K562 (cell line): ENCODE data around the gene BPIFB2. TPM values are rescaled to one million over a fixed set of nuclear protein-coding genes. Genes with fewer than 3 reads are reported as not detected.

Experiments used
- ATAC-seq: fragments of 200-7000 bp; cut with Tn5 transposase; 3 replicates; pipeline ENCODE4 v1.9.1; 2020; ENCODE audit warnings: moderate library complexity
- BruUV-seq: library from RNA; stranded (reverse); fragments of 400-500 nt; replicated peaks from 2 replicates; lab custom pipeline; 2021; lab: Mats Ljungman, UMichigan
- CTCF ChIA-PET: fragments of 300-600 bp; formaldehyde crosslinking; extraction: SDS; loops from one replicate; lab custom pipeline; 2021; ENCODE audit warnings: low intra/inter-chr PET ratio; lab: Yijun Ruan, JAX
- POLR2A ChIA-PET: fragments of 300-600, 350-650 bp; sonication (Branson Sonifier 250); formaldehyde crosslinking; extraction: SDS; loops from one replicate; lab custom pipeline; 2021; ENCODE audit warnings: antibody characterized with exemption, inconsistent platforms; lab: Yijun Ruan, JAX
- DNase-seq, 4 experiments: peaks; one replicate each; pipeline versions ENCODE4 v3.0.0 to v3.0.0-alpha.2; 2011 to 2018; ENCODE audit warnings: low spot score in 3 of 4, mixed read lengths in 3 of 4; ENCODE audit errors: extremely low read depth in 1 of 4
- FAIRE-seq: peaks from 2 replicates; lab custom pipeline; 2011; peaks lifted over from hg19 to GRCh38; lab: Jason Lieb, UNC
- H2AFZ ChIP-seq: 2 replicates; pipeline ENCODE4 v1.6.0; 2011; ENCODE audit warnings: low read depth, low read length, control low read depth, inconsistent platforms
- H3K27ac ChIP-seq: fragments of 200-600 bp; 3 replicates; pipeline ENCODE4 v1.8.0; 2011; ENCODE audit warnings: low read depth, mild to moderate bottlenecking, control low read depth, inconsistent platforms, low read length, moderate library complexity, mixed read lengths; ENCODE audit errors: extremely low read depth
- H3K27me3 ChIP-seq, 2 experiments: fragments of 300-600 bp in 1 of 2; 2 replicates in 1 of 2; 3 replicates in 1 of 2; pipeline versions ENCODE4 v1.6.0 to v1.8.0; 2011; ENCODE audit warnings: inconsistent platforms in 2 of 2, low read length in 2 of 2, mild to moderate bottlenecking in 1 of 2, mixed read lengths in 1 of 2, moderate library complexity in 1 of 2; ENCODE audit not compliant: control insufficient read depth in 2 of 2, insufficient read depth in 2 of 2
- H3K36me3 ChIP-seq: fragments of 300-600 bp; 3 replicates; pipeline ENCODE4 v1.8.0; 2011; ENCODE audit warnings: mild to moderate bottlenecking, low read length, inconsistent platforms; ENCODE audit not compliant: control insufficient read depth, insufficient read depth
- H3K4me1 ChIP-seq, 2 experiments: fragments of 200-600 bp in 1 of 2; replicated peaks in 1 of 2; 2 replicates in 1 of 2; 3 replicates in 1 of 2; pipeline versions ENCODE4 v1.5.1 to v1.8.0; 2011; ENCODE audit warnings: inconsistent platforms in 2 of 2, low read length in 2 of 2, mild to moderate bottlenecking in 1 of 2, mixed read lengths in 1 of 2, moderate library complexity in 1 of 2; ENCODE audit not compliant: control insufficient read depth in 2 of 2, insufficient read depth in 2 of 2
- H3K4me2 ChIP-seq: 2 replicates; pipeline ENCODE4 v1.6.1; 2011; ENCODE audit warnings: low read length, control low read depth, inconsistent platforms, mixed read lengths; ENCODE audit not compliant: insufficient read depth
- H3K4me3 ChIP-seq: fragments of 200-600 bp; sonication (generic), shearing (Covaris generic); 2 replicates; pipeline ENCODE4 v1.5.1; 2016; ENCODE audit warnings: control low read depth, inconsistent platforms
- H3K79me2 ChIP-seq: fragments of 200-600 bp; 3 replicates; pipeline ENCODE4 v1.8.0; 2011; ENCODE audit warnings: low read length, inconsistent platforms; ENCODE audit not compliant: control insufficient read depth, insufficient read depth
- H3K9ac ChIP-seq, 2 experiments: 2 replicates each; pipeline versions ENCODE4 v1.6.0 to v1.6.1; 2011; ENCODE audit warnings: low read depth in 2 of 2, low read length in 2 of 2, control low read depth in 1 of 2, inconsistent platforms in 1 of 2, mild to moderate bottlenecking in 1 of 2, mixed read lengths in 1 of 2; ENCODE audit not compliant: insufficient read depth in 1 of 2
- H3K9me1 ChIP-seq: one replicate; pipeline ENCODE4 v1.6.0; 2011; ENCODE audit warnings: inconsistent platforms, mild to moderate bottlenecking, low read length, moderate library complexity; ENCODE audit not compliant: control insufficient read depth, insufficient read depth
- H3K9me3 ChIP-seq: replicated peaks from 2 replicates; pipeline ENCODE4 v1.5.1; 2011; ENCODE audit warnings: low read depth, low read length, inconsistent platforms; ENCODE audit not compliant: control insufficient read depth, insufficient read depth
- H4K20me1 ChIP-seq: replicated peaks from 2 replicates; pipeline ENCODE4 v1.6.1; 2011; ENCODE audit warnings: low read length, inconsistent platforms, mixed read lengths; ENCODE audit not compliant: control insufficient read depth, insufficient read depth
- BHLHE40 ChIP-seq: IDR thresholded peaks from 2 replicates; pipeline ENCODE4 v1.6.1; 2011; ENCODE audit warnings: low read length, improper control_type of control experiment
- EHMT2 ChIP-seq: fragments of 450-650 bp; IDR thresholded peaks from 2 replicates; pipeline ENCODE4 v1.6.1; 2018; ENCODE audit warnings: antibody characterized with exemption
- HDAC2 ChIP-seq: fragments of 450-650 bp; IDR thresholded peaks from 2 replicates; pipeline ENCODE4 v1.6.1; 2016; ENCODE audit warnings: mild to moderate bottlenecking
- KAT8 ChIP-seq: fragments of 450-650 bp; IDR thresholded peaks from 2 replicates; pipeline ENCODE4 v1.6.1; 2016; ENCODE audit warnings: low read depth, mild to moderate bottlenecking
- OTX1 ChIP-seq: fragments of 450-650 bp; formaldehyde crosslinking; IDR thresholded peaks from 2 replicates; pipeline ENCODE4 v1.4.0; 2022; ENCODE audit warnings: mild to moderate bottlenecking
- STAG1 ChIP-seq: sonication (generic); formaldehyde crosslinking; IDR thresholded peaks from 2 replicates; pipeline ENCODE4 v1.5.0; 2020; ENCODE audit warnings: missing genetic modification reagents, borderline replicate concordance
- TCFL5 ChIP-seq: fragments of 250-450 bp; sonication (Bioruptor Pico); conservative IDR thresholded peaks from 2 replicates; pipeline ENCODE4 v1.6.1; 2021; ENCODE audit warnings: mild to moderate bottlenecking, moderate library complexity, matching md5 sums
- WHSC1 ChIP-seq: IDR thresholded peaks from one replicate; pipeline ENCODE4 v1.6.1; 2012; ENCODE audit warnings: low read length, control low read depth, inconsistent platforms
- ZNF124 ChIP-seq: sonication (generic); formaldehyde crosslinking; IDR thresholded peaks from 2 replicates; pipeline ENCODE4 v1.8.1; 2022; ENCODE audit warnings: missing genetic modification reagents
- ZNF408 ChIP-seq: fragments of 250-450 bp; sonication (Bioruptor Pico); IDR thresholded peaks from 2 replicates; pipeline ENCODE4 v1.4.0; 2020; ENCODE audit warnings: low read depth, mild to moderate bottlenecking, moderate library complexity
- WGBS: fragments of 100-300 bp; shearing (Covaris generic); methylation state at CpG from one replicate; pipeline ENCODE4 v1.1.6; 2016; ENCODE audit warnings: low coverage, mixed read lengths; ENCODE audit not compliant: insufficient coverage; ENCODE audit errors: missing lambda C conversion rate; 5-methylcytosine and 5-hydroxymethylcytosine counted together
- in situ Hi-C: fragments of 300-500 bp; cut with MboI; formaldehyde crosslinking; loops from 4 replicates; pipeline ENCODE4 v1.15.0; 2018; ENCODE audit warnings: inconsistent platforms, mixed read lengths
- intact Hi-C: fragments of 100-400 bp; cut with micrococcal nuclease; formaldehyde crosslinking; loops from 2 replicates; pipeline ENCODE4 v1.14.2; 2022
- polyA plus RNA-seq, 8 experiments: library from polyadenylated mRNA; depleted of rRNA in 4 of 8; stranded (reverse) in 5 of 8; unstranded in 3 of 8; fragments of >200 nt; fragmentation: Nextera tagmentation in 2 of 8; fragmentation: Illumina TruSeq in 1 of 8; extraction: Ambion mirVana in 2 of 8; extraction: Trizol in 1 of 8; gene quantifications; 2 replicates each; pipeline versions ENCODE4 v1.2.1 to v1.2.3, GENCODE V29; 2011 to 2014; ENCODE audit warnings: inconsistent platforms in 1 of 8, missing spikeins in 1 of 8
- total RNA-seq, 7 experiments: library from RNA; depleted of rRNA in 6 of 7; stranded (reverse); fragments of >200 nt in 6 of 7; fragmentation: Illumina TruSeq in 2 of 7; extraction: Trizol in 2 of 7; gene quantifications; 2 replicates each; pipeline versions ENCODE4 v1.2.1 to v1.2.3, GENCODE V29; 2011 to 2021; ENCODE audit warnings: low replicate concordance in 1 of 7
- TF ChIP-seq, protein P1 (sequence below), 3 experiments: IDR thresholded peaks in 2 of 3; conservative IDR thresholded peaks in 1 of 3; 2 replicates each; pipeline ENCODE4 v1.5.1; 2011 to 2012; ENCODE audit warnings: low read length in 3 of 3, mild to moderate bottlenecking in 3 of 3, control low read depth in 2 of 3, improper control_type of control experiment in 1 of 3, inconsistent platforms in 1 of 3, low read depth in 1 of 3, mixed read lengths in 1 of 3, moderate library complexity in 1 of 3; ENCODE audit not compliant: insufficient read depth in 2 of 3
- TF ChIP-seq, protein P2 (sequence below): sonication (generic); formaldehyde crosslinking; IDR thresholded peaks from 2 replicates; pipeline ENCODE4 v1.8.0; 2022; ENCODE audit warnings: mild to moderate bottlenecking, missing genetic modification reagents
- TF ChIP-seq, protein P3 (sequence below): IDR thresholded peaks from 3 replicates; pipeline ENCODE4 v1.6.1; 2011; ENCODE audit warnings: borderline replicate concordance, mild to moderate bottlenecking; ENCODE audit not compliant: insufficient read length, insufficient read depth
- TF ChIP-seq, protein P4 (sequence below), 2 experiments: fragments of 450-650 bp in 1 of 2; sonication (generic) in 1 of 2; formaldehyde crosslinking in 1 of 2; IDR thresholded peaks in 1 of 2; conservative IDR thresholded peaks in 1 of 2; 2 replicates each; pipeline versions ENCODE4 v1.6.1 to v1.8.1; 2016 to 2023; ENCODE audit warnings: mild to moderate bottlenecking in 2 of 2, moderate library complexity in 2 of 2, inconsistent platforms in 1 of 2, missing genetic modification reagents in 1 of 2

The BPIFB2 gene
- total and polyA plus RNA-seq, 9 of the 15 experiments (the other 6 are each of a cell fraction or from before 2014, with no cell fraction given): not detected

DNA sequence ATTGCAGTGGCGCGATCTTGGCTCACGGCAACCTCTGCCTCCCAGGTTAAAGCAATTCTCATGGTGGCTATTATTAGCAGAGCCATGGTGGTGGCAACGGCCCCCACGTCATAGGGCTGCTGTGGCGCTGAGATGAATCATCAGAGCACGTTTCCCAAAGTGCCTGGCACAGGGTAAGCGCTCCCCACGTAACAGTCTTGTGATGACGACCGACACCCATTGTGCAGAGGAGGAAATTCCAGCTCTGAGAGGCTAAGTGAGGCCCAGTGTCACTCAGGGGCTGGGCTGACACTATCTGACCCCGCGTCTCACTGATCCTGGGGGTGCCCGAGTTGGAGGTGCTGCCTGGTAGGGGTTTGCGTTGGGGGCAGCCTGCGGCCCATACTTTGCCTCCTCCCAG is 19.5 kb upstream of the BPIFB2 start:
- ChIA-PET CTCF (interaction anchor here (0.6 kb wide), 1 partner anchor 100 kb away, joined by 3 read pairs; no protein-coding TSS in a partner anchor), POLR2A (no interaction called here)

More for the DNA sequence above, 19.5 kb upstream of the BPIFB2 start:
- no TSS peak for BruUV-seq
- Histone ChIP-seq H3K9me1 (no peaks in the 10 kb centered on the region), H3K4me2 (no peak overlapping the region), H3K27ac (no peak overlapping the region), H3K79me2 (no peaks in the 10 kb centered on the region), H2AFZ (no peak overlapping the region), H3K9me3 (no peaks in the 10 kb centered on the region), H3K4me3 (no peak overlapping the region), H3K9ac (no peak overlapping the region), H3K4me1 (no peaks in the 10 kb centered on the region; a peak in 1 of 5 replicates), H3K36me3 (no peaks in the 10 kb centered on the region), H3K27me3 (peaks cover 4 to 36% of the 10 kb centered on the region in 2 experiments; a peak in 4 of 5 replicates), H4K20me1 (0 out of 2 replicates have a peak, but pooled peaks cover 11% of the 10 kb centered on the region)
- 15% methylated on average over 16 of the region's 16 CpGs for WGBS
- in situ Hi-C loops: no loop called here
- no peak for FAIRE-seq
- no peak for DNase-seq
- no peak for ATAC-seq
- intact Hi-C loops: no loop called here
- TF ChIP-seq, protein P1, sequence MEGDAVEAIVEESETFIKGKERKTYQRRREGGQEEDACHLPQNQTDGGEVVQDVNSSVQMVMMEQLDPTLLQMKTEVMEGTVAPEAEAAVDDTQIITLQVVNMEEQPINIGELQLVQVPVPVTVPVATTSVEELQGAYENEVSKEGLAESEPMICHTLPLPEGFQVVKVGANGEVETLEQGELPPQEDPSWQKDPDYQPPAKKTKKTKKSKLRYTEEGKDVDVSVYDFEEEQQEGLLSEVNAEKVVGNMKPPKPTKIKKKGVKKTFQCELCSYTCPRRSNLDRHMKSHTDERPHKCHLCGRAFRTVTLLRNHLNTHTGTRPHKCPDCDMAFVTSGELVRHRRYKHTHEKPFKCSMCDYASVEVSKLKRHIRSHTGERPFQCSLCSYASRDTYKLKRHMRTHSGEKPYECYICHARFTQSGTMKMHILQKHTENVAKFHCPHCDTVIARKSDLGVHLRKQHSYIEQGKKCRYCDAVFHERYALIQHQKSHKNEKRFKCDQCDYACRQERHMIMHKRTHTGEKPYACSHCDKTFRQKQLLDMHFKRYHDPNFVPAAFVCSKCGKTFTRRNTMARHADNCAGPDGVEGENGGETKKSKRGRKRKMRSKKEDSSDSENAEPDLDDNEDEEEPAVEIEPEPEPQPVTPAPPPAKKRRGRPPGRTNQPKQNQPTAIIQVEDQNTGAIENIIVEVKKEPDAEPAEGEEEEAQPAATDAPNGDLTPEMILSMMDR (IDR thresholded peaks at IDR 0.05 in 2 of 3, conservative IDR thresholded peaks at IDR 0.05 in 1 of 3; ENCODE audit: insufficient read depth in 2 of 3, low read depth in 1 of 3, low read length in 3 of 3): no peak
- TF ChIP-seq, protein P2, sequence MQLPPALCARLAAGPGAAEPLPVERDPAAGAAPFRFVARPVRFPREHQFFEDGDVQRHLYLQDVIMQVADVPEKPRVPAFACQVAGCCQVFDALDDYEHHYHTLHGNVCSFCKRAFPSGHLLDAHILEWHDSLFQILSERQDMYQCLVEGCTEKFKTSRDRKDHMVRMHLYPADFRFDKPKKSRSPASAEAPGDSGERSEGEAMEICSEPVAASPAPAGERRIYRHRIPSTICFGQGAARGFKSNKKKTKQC (CRISPR knock-in tag): no peak
- TF ChIP-seq EHMT2 (no peak), TCFL5 (CRISPR knock-in tag) (no peak), KAT8 (no peak), ZNF124 (CRISPR knock-in tag) (no peak), STAG1 (CRISPR knock-in tag) (no peak), ZNF408 (CRISPR knock-in tag) (no peak), BHLHE40 (0 out of 2 replicates have a peak, but pooled peaks have one; percentile 26), OTX1 (CRISPR knock-in tag) (no peak), WHSC1 (no peak), HDAC2 (no peak)
- TF ChIP-seq, protein P3, sequence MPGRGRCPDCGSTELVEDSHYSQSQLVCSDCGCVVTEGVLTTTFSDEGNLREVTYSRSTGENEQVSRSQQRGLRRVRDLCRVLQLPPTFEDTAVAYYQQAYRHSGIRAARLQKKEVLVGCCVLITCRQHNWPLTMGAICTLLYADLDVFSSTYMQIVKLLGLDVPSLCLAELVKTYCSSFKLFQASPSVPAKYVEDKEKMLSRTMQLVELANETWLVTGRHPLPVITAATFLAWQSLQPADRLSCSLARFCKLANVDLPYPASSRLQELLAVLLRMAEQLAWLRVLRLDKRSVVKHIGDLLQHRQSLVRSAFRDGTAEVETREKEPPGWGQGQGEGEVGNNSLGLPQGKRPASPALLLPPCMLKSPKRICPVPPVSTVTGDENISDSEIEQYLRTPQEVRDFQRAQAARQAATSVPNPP: no peak
- TF ChIP-seq, protein P4, sequence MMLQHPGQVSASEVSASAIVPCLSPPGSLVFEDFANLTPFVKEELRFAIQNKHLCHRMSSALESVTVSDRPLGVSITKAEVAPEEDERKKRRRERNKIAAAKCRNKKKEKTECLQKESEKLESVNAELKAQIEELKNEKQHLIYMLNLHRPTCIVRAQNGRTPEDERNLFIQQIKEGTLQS (IDR thresholded peaks at IDR 0.05): 0 out of 2 replicates have a peak, but pooled peaks have one; percentile 9
- TF ChIP-seq, protein P4 (CRISPR knock-in tag; conservative IDR thresholded peaks at IDR 0.05): no peak
